NCI-H2081 (cell line): ENCODE measurements around the gene FLRT1.

ENCODE experiments used
- DNase-seq, 2 experiments: peaks; one replicate each; lab custom pipeline; 2025; lab: John Stamatoyannopoulos, UW

Gene FLRT1

GRCh38 chr11:64006398-64006797, 29.3 kb upstream of the FLRT1 start:
- DNase-seq: no peak

- DNase-seq: no peak
Observed at GRCh38 chr11:64007160-64007628, 28.5 kb upstream of the FLRT1 start.

- no peak for DNase-seq
Observed at GRCh38 chr11:64007629-64008282, 28.0 kb upstream of the FLRT1 start.

GRCh38 chr11:64008283-64008913, 27.3 kb upstream of the FLRT1 start:
- DNase-seq: no peak

- no peak for DNase-seq
Observed at GRCh38 chr11:64008914-64009633, 26.7 kb upstream of the FLRT1 start.

GRCh38 chr11:64009710-64010109, 26.0 kb upstream of the FLRT1 start:
- DNase-seq: no peak

- no peak for DNase-seq
Observed at GRCh38 chr11:64010783-64011182, 24.9 kb upstream of the FLRT1 start.

GRCh38 chr11:64011371-64011770, 24.4 kb upstream of the FLRT1 start:
- DNase-seq: no peak

GRCh38 chr11:64013141-64013896, 22.4 kb upstream of the FLRT1 start:
- no peak for DNase-seq

- DNase-seq: no peak
Observed at GRCh38 chr11:64014356-64014755, 21.4 kb upstream of the FLRT1 start.

GRCh38 chr11:64015510-64015909, 20.2 kb upstream of the FLRT1 start:
- no peak for DNase-seq

GRCh38 chr11:64015935-64016845, 19.5 kb upstream of the FLRT1 start:
- DNase-seq: peak; percentile 24 to 56

GRCh38 chr11:64017945-64018224, 17.8 kb upstream of the FLRT1 start:
- no peak for DNase-seq

GRCh38 chr11:64018310-64018709, 17.4 kb upstream of the FLRT1 start:
- DNase-seq: no peak

- no peak for DNase-seq
Observed at GRCh38 chr11:64019106-64020037, 16.4 kb upstream of the FLRT1 start.

- DNase-seq: no peak
Observed at GRCh38 chr11:64020976-64021756, 14.6 kb upstream of the FLRT1 start.

GRCh38 chr11:64021757-64022093, 14.0 kb upstream of the FLRT1 start:
- DNase-seq: no peak

GRCh38 chr11:64022125-64022784, 13.5 kb upstream of the FLRT1 start:
- no peak for DNase-seq
